GM18517 (cell line): Measurements from ENCODE around the gene FBN1.

Experiments used
- ATAC-seq: cut with Tn5 transposase; IDR thresholded peaks from one replicate; pipeline ENCODE4 v1.9.1; 2021; ENCODE audit warnings: mild to moderate bottlenecking, moderate library complexity; ENCODE audit not compliant: unreplicated experiment

FBN1 gene

DNA sequence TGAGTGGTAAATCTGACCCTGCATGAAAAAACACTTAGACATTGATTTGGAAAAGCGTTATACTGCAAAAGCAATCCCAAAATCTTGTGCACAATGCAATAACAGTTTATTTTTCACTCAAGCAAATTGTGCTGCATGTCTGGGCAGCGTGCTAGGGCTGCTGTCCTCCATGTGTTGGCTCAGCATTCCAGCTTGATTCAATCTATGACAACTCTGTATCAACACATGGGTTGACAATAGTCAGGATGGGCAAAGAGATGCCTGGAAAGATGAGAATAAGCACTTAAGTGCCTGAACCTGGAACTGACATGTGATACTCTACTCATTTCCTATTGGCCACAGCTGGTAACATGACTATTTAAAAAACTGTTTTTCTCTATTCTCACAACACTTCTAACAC is 262.5 kb downstream of the FBN1 start:
- ATAC-seq: no peak

DNA sequence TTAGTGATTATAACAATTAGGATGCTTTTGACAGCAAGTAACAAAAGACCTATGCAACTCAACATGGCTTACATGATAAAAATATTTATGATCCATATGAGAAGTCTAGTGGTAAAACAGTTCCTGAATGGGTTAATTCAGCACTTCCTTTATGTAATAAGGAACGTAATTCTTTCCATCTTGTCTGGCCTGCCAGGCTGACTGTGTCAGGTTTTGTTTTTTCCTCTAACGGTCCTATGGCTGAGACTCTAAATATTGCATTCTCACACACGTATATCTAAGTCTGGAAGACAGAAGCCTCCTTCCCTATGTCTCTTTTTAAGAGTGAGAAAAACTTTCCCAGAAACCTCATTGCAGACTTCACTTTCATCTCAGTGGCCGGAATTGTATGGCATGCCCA is 263.6 kb downstream of the FBN1 start:
- no peak for ATAC-seq

DNA sequence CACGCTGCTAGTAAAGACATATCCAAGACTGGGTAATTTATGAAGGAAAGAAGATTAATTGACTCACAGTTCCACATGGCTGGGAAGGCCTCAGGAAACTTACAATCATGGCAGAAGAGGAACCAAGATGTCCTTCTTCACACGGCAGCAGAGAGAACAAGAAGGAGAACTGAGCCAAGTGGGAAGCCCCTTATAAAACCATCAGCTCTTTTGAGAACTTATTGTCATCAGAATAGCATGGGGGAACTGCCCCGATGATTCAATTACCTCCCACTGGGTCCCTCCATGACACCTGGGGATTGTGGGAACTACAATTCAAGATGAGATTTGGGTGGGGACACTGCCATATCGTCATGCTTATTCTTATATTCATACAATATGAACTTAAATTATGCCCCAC is 265.3 kb downstream of the FBN1 start:
- no peak for ATAC-seq

DNA sequence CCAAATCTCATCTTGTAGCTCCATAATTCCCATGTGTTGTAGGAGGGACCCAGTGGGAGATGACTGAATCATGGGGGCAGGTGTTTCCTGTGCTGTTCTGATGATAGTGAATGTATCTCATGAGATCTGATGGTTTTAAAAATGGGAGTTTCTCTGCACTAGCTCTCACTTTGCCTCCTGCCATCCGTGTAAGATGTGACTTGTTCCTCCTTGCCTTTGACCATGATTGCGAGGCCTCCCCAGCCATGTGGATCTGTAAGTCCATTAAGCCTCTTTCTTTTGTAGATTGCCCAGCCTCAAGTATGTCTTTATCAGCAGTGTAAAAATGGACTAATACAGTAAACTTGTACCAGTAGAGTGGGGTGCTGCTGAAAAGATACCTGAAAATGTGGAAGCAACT is 269.7 kb downstream of the FBN1 start:
- ATAC-seq: no peak

DNA sequence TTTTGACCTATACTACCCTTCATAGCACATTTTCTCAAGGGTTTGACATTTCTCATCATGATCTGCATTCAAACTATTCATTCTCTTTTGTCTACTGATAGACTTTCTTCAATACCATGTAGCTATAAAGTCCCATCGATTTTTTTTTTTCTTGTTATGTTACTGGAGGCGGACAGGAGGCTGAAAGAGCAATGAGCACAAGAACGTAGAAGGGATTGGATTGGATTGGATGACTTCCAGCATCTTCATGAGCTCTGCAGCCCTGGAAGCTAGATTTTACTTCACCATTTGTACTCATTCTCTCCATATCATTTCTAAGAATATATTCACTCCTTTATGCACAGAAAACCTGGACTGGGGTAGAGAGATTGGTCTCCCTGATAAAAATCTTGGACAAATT is 271.0 kb downstream of the FBN1 start:
- no peak for ATAC-seq

DNA sequence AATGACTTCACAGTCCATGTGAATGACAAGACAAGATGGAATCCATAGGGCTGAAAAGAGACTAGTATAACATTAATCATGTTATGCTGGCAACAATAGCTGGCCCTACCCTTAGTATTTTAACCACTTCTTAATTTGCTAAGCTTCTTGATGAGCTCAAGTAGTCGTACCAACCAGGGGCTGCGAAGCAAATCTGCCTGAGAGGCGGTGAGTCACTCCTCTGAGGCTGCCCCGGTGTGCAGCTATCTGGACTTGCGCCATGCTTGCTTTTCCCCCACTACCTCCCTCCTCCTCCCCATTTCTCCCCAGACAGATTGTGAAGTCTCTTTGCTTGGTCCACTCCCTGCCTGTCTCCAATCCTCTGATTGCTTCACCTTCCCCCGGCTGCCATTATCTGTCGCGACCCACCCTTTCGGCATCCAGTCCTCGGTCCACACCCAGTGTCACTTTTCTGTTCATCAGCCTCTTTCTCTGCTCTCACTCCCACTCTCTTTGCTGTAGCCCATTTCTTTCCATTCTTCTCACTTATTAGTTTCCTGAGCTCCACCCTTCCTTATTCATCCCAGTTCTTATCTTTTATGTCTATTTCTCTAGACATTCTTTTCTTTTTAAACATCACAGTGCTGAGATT is 271.6 kb downstream of the FBN1 start:
- ATAC-seq: no peak

DNA sequence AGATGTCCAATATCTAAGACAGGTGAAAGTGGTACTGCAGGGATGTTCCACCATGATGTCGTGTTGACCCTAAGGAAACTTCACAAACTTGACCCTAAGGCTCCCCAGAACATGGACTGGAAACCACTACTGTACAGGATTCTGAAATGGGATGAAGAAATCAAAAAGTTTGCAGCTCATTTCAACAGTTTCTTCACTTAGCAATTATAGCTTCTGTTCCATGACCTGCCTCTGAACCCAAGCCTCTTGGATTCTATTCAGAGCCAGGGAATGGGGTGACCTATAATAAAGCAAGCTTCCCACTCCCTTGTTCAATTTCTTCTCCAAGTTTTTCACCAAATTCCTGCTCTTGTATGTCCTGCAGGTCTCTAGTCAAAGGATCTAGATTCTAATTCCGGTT is 273.5 kb downstream of the FBN1 start:
- ATAC-seq: no peak

DNA sequence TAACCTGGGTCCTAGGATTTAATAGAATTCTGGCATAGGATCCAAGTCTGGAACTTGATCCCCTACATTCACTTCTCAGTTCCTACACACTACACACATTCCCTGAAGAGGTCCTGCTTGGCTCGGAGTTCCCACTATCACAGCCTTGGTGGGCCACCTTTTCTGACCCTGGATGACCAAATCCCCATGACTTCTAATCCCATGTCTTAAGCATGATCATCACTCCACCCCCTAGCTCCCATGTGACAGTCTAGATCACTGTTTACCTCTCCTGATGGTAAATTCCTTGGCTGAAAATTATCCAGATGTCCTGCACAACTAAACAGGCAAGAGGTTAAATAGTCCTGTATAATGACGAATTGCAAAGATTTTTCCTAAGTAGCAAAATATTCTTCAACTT is 274.0 kb downstream of the FBN1 start:
- ATAC-seq: no peak

DNA sequence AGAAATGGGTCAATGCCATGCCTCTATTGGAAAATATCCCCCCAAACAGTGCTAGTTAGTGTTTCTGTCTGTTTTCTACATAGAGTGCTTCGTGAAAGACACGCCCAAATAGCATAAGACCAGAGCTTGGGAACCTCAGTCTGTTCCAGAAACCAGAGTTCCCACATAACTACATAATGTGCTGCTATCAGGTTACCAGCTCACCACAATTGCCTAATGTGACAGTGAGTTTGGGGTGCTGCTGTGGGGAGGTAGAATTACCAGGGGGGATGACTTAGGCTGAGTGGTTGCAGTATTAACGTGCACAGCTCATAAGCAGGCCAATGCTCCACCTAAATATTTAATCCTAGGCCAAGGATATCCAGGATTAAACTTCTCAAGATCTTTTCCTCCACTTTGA is 275.0 kb downstream of the FBN1 start:
- ATAC-seq: no peak

DNA sequence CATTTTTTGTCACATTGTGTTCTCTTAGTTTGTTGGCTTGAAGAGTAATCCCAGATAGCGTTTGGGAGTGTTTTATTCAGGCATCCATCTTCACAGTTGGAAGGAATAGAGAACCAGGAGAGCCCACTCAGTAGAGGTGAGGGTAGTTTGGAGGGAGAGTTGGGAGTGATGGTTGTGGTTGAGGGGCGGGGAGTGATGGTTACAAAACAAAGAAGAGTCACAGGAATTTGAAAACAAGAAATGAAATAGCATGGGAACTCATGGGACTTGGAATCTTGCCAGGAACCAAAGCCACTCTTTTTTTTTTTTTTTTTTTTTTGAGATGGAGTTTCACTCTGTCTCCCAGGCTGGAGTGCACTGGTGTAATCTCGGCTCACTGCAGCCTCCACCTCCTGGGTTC is 278.0 kb downstream of the FBN1 start:
- no peak for ATAC-seq

DNA sequence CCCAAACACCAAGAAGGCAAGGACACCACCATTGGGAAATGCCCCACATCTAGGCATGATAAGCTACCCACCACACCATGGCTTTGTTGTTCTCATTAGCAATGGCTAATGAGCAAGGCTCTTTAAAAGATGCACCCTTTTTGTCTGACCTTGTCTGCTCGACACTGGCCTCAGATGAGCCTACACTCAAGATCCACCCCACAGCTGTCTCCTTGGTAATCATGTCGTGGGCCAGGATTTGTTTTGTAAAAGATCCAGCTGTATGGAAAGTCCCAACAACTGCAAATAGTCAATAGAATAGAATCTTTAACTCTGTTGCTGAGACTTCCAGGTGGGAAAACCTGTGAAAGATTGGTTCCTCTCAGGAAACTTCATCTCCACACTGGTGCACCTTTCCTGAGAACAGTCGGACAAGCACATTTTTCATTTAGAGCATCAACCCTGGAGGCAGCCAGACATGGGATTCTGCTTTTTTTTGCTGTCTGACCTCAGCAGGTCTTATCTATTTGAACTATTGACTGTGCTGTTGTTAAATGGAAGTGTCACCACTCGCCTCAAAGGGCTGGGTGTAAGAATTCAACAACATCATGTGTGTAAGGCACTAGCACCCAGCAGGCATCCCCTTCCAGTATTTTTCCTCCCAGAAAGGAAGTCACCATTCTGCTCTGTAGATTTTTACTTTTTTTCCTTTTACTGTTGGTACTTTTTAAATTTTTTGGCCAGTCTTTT is 278.8 kb downstream of the FBN1 start:
- ATAC-seq: no peak

DNA sequence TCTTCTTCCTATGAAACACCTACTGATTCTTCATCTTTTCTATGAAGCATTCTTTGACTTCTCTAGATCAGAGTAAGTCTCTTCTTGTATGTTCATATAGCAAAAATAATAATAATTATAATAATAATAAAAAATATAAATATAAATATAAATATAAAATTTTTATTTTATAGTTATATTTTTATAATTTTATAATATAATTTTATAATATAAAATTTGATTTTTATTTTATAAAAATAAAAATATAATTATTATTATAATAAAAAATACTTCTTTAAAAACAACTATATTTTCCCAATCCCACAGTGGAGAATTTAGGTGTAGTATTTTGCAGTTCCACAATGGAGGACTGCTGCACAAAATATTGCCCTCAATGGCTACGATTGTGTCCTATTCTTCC is 279.9 kb downstream of the FBN1 start:
- ATAC-seq: no peak

DNA sequence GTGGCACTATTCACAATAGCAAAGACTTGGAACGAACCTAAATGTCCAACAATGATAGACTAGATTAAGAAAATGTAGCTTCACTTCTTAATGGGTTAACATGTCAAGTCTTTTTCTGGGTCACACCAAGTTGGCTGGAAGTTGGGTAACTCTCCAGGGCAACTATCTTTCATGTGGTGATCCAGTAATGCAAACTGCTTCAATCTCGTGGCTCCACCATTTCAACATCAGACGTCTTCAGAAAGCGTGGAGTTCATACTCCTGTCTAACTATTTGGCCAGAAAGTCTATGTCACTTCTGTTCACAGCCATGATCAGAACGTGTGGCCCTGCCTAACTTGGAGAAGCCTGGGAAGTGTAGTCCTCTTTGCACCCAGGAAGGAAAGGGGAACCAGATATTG is 282.0 kb downstream of the FBN1 start:
- ATAC-seq: no peak

DNA sequence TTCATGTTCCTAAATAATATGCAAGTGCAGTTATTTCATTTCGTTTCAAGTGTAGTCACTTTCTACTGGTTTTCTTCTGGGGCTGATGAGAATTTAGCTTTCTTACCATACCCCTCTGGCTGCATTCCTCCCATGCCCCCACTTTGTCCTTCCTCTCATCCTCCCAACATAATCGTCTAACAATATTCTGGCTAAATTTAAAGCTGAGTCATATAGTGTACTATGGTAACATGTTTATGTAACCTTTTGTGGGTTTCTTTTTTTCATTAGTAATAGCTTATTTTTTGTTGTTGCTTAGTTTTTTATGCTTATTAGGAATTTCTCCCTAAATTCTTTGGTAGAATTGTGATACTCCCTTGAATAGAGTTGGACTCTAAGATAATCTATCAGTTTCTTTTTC is 283.8 kb downstream of the FBN1 start:
- ATAC-seq: no peak

DNA sequence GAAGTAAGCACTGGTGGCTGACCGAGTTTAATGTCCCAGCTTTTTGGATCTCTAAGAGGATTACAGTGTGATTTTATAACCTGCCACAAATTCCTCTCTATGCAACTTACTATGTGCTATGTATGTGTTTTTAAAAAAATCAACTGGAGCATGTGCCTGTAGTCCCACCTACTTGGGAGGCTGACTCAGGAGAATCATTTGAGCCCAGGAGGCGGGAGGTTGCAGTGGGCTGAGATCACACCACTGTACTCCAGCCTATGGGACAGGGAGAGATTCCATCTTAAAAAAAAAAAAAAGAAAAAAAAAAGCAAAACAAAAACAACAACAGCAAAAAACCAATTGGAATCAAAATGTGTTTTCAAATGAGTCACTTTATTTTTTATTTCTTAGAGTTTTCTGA is 284.7 kb downstream of the FBN1 start:
- ATAC-seq: no peak
